ENCODE measurements around the gene TMPRSS7. TPM values are rescaled to one million over a fixed set of nuclear protein-coding genes. Genes with fewer than 3 reads are reported as not detected.
A peak's percentile ranks its signal among the peaks of the same experiment; 100 is the strongest.

Gene TMPRSS7
- total RNA-seq, 1 donor from 2014 or later = not detected

DNA sequence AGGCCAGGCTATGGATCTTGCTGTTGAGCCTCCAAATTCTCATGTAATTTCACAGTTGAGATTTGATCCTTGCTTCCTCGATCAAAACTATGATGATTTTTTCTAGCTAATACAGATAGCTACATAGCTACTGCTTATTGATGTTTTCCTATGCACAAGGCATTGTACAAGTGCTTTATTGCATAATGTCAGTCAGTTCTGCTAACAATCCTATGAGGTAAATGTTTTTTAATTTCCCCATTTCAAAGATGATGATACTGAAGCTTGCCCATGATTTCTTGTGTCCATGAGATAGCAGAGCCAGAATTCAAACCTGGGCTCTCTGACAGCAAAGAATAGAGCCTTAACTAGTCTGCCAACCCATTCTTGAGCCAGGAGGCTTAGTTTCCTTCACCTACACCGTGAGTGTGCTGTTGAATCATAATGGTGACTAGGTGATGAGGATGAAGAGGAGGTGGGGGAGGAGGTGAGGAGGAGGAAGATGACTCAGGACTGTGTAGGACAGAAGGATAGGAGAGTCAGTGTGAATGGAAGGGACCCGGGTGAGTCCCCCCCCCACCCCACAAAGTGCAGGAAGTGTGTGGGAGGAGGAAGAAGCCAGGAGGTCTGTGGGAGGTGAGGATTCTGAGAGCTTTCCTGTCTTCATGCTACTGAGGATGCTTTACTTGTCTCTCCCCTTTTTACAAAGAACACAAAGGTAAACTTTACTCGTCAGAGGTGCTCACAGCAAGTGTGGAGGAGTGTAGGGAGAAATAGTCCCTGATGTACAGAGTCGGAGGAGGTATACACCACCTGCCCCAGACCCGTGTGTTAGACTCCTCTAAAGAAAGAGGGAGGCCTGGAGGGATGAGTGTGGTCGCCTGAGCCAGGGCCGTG, 32.2 kb upstream of the TMPRSS7 start:
- no peak overlapping the region for H3K27ac Mint-ChIP-seq
- Histone ChIP-seq H3K27me3 (peaks cover 20% of the 10 kb centered on the region), H3K79me2 (ENCODE audit: low read depth) (peaks cover 29% of the 10 kb centered on the region), H2AFZ (replicated peaks) (no peak overlapping the region), H3K4me2 (peak overlapping the region; percentile 99), H3F3A (ENCODE audit: low read depth) (peaks cover 38% of the 10 kb centered on the region), H3K27ac (no peak overlapping the region), H3K4me1 (peaks cover 51% of the 10 kb centered on the region), H3K36me3 (no peaks in the 10 kb centered on the region), H3K9me3 (ENCODE audit: low read depth) (no peaks in the 10 kb centered on the region), H3K9ac (no peak overlapping the region), H4K20me1 (ENCODE audit: low read depth) (peaks cover 52% of the 10 kb centered on the region), H3K4me3 (peak overlapping the region; percentile 66)
- peaks cover 61% of the 10 kb centered on the region for H3K4me1 Mint-ChIP-seq
- peak overlapping the region; percentile 99 for H3K4me3 Mint-ChIP-seq
- no peak for TF ChIP-seq EZH2 (IDR thresholded peaks at IDR 0.05)
- no peak for TF ChIP-seq EZH2phosphoT487 (IDR thresholded peaks at IDR 0.05)
- TF ChIP-seq, protein P1, sequence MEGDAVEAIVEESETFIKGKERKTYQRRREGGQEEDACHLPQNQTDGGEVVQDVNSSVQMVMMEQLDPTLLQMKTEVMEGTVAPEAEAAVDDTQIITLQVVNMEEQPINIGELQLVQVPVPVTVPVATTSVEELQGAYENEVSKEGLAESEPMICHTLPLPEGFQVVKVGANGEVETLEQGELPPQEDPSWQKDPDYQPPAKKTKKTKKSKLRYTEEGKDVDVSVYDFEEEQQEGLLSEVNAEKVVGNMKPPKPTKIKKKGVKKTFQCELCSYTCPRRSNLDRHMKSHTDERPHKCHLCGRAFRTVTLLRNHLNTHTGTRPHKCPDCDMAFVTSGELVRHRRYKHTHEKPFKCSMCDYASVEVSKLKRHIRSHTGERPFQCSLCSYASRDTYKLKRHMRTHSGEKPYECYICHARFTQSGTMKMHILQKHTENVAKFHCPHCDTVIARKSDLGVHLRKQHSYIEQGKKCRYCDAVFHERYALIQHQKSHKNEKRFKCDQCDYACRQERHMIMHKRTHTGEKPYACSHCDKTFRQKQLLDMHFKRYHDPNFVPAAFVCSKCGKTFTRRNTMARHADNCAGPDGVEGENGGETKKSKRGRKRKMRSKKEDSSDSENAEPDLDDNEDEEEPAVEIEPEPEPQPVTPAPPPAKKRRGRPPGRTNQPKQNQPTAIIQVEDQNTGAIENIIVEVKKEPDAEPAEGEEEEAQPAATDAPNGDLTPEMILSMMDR (IDR thresholded peaks at IDR 0.05) = no peak
- H3K36me3 Mint-ChIP-seq = peaks cover 48% of the 10 kb centered on the region
- no peaks in the 10 kb centered on the region for H3K9me3 Mint-ChIP-seq
- no peak for DNase-seq (ENCODE audit: low spot score)
- H3K27me3 Mint-ChIP-seq (ENCODE audit: insufficient read depth, low read depth) = peaks cover 8% of the 10 kb centered on the region

DNA sequence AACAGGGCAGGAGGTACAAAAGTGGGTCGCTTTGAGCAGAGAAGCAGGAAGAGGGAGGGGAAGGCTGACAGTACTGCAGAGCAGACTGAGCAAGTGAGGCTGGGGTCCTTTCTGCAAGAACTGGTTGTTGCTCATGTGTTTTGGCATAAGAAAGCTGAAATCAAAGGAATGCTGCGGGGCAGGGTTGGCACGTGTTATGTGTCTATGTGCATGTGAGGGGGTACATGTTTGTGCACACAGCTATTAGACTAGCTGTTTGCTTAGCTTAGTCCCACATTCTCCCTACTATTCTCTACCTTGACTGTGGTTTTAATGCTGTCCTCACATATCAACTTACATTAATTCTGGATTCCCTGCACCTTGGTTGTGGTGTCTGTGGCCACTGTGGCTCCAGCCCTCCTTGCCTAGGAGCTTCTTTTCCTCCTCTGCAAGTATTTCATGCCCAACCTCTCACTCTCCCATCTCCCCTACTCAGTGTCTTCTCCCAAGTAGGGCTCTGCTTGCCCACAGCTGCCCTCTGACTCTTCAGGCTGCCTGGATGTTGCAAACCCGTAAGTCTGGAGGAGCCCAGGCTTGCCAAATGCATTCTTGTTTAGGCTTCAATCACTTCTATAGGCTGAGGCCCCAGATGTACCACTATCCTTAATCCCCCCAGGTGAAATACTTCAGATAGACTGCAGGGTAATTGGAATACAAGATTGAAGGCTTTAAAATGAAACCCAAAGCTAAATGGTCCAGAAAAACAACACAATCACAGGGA, 31.0 kb upstream of the TMPRSS7 start:
- TF ChIP-seq, protein P1 (IDR thresholded peaks at IDR 0.05) = no peak
- TF ChIP-seq EZH2 (IDR thresholded peaks at IDR 0.05) = no peak
- no peak for TF ChIP-seq EZH2phosphoT487 (IDR thresholded peaks at IDR 0.05)
- Histone ChIP-seq H3K27ac (no peak overlapping the region), H3K4me2 (peak overlapping the region; percentile 99), H3K36me3 (no peaks in the 10 kb centered on the region), H3F3A (ENCODE audit: low read depth) (peaks cover 30% of the 10 kb centered on the region), H3K4me1 (peaks cover 47% of the 10 kb centered on the region), H3K9me3 (ENCODE audit: low read depth) (no peaks in the 10 kb centered on the region), H3K4me3 (no peak overlapping the region), H3K27me3 (peaks cover 20% of the 10 kb centered on the region), H4K20me1 (ENCODE audit: low read depth) (peaks cover 52% of the 10 kb centered on the region), H3K79me2 (ENCODE audit: low read depth) (peaks cover 29% of the 10 kb centered on the region), H2AFZ (replicated peaks) (no peak overlapping the region), H3K9ac (no peak overlapping the region)
- Mint-ChIP-seq H3K36me3 (peaks cover 56% of the 10 kb centered on the region), H3K4me1 (peaks cover 55% of the 10 kb centered on the region), H3K4me3 (peak overlapping the region; percentile 99), H3K9me3 (no peaks in the 10 kb centered on the region), H3K27me3 (ENCODE audit: insufficient read depth, low read depth) (peaks cover 7% of the 10 kb centered on the region), H3K27ac (peak overlapping the region; percentile 17)
- no peak for DNase-seq (ENCODE audit: low spot score)

DNA sequence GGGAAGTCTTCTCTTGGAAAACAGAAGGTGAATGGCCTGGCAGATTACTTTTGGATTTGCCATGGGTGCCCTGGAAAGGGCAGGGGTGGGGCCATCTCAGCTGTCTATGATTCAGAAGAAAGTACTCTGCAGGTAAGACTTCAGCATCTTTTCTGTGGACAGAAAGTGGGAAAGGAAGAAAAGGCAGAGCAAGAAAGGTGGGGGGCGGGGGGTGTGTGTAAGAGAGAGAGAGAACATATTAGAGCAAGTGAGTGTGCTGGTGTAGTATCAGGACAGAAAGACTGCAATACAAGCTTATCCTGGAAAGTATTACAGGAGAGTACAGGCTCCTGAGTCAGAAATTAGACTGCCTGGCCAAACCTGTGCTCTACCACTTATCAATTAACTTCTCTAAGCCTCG, 30.3 kb upstream of the TMPRSS7 start:
- H3K4me1 ChIP-seq = peaks cover 47% of the 10 kb centered on the region
- peak overlapping the region; percentile 99 for H3K4me2 ChIP-seq
- no peak overlapping the region for H3K9ac ChIP-seq
- no peaks in the 10 kb centered on the region for H3K36me3 ChIP-seq
- H3K27ac ChIP-seq = no peak overlapping the region
- no peak overlapping the region for H2AFZ ChIP-seq (replicated peaks)
- H3K27ac Mint-ChIP-seq = no peak overlapping the region
- peaks cover 55% of the 10 kb centered on the region for H4K20me1 ChIP-seq (ENCODE audit: low read depth)
- H3K36me3 Mint-ChIP-seq = peaks cover 63% of the 10 kb centered on the region
- H3K27me3 Mint-ChIP-seq (ENCODE audit: insufficient read depth, low read depth) = peaks cover 5% of the 10 kb centered on the region
- DNase-seq (ENCODE audit: low spot score) = no peak
- H3K4me3 ChIP-seq = peak overlapping the region; percentile 13
- H3F3A ChIP-seq (ENCODE audit: low read depth) = peaks cover 23% of the 10 kb centered on the region
- H3K4me1 Mint-ChIP-seq = peaks cover 59% of the 10 kb centered on the region
- H3K9me3 Mint-ChIP-seq = no peaks in the 10 kb centered on the region
- H3K79me2 ChIP-seq (ENCODE audit: low read depth) = peaks cover 29% of the 10 kb centered on the region
- H3K4me3 Mint-ChIP-seq = peak overlapping the region; percentile 99
- H3K9me3 ChIP-seq (ENCODE audit: low read depth) = no peaks in the 10 kb centered on the region
- H3K27me3 ChIP-seq = peaks cover 20% of the 10 kb centered on the region
- TF ChIP-seq EZH2 (IDR thresholded peaks at IDR 0.05) = no peak
- TF ChIP-seq, protein P1 (IDR thresholded peaks at IDR 0.05) = no peak
- no peak for TF ChIP-seq EZH2phosphoT487 (IDR thresholded peaks at IDR 0.05)
